ENCODE results near the gene CELF5. TPM values are rescaled to one million over a fixed set of nuclear protein-coding genes. Genes with fewer than 3 reads are reported as not detected.
"Not testable (repeated sequence)": the region's sequence is repeated elsewhere in the genome, so short reads cannot be mapped to it uniquely, and the experiment has no call there.

CELF5 gene
- total RNA-seq, 1 donor from 2014 or later = 0.18 TPM

- Mint-ChIP-seq H3K4me3 (ENCODE audit: low read depth) (no peak overlapping the region), H3K27ac (no peak overlapping the region), H3K27me3 (ENCODE audit: low read depth) (no peaks in the 10 kb centered on the region), H3K4me1 (ENCODE audit: low read depth) (no peaks in the 10 kb centered on the region), H3K9me3 (no peaks in the 10 kb centered on the region), H3K36me3 (ENCODE audit: low read depth) (peaks cover 12% of the 10 kb centered on the region)
- no peak for DNase-seq (ENCODE audit: low spot score)
- intact Hi-C loops (cut with micrococcal nuclease) = no loop called here
Measured at GRCh38 chr19:3206216-3206953, 18.1 kb upstream of the CELF5 start.

DNA sequence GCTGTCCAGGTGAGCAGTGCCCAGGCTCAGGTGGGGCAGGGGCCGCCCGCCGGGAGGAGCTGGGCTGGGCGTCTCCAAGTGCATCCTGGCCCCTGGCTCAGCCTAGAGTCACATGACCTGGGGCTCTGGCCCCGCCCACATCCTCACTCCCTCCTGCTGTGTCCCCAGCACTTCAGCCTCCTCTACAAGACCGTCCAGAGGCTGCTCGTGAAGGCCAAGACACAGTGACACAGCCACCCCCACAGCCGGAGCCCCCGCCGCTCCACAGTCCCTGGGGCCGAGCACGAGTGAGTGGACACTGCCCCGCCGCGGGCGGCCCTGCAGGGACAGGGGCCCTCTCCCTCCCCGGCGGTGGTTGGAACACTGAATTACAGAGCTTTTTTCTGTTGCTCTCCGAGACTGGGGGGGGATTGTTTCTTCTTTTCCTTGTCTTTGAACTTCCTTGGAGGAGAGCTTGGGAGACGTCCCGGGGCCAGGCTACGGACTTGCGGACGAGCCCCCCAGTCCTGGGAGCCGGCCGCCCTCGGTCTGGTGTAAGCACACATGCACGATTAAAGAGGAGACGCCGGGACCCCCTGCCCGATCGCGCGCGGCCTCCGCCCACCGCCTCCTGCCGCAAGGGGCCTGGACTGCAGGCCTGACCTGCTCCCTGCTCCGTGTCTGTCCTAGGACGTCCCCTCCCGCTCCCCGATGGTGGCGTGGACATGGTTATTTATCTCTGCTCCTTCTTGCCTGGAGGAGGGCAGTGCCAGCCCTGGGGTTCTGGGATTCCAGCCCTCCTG lies 16.8 kb upstream of the CELF5 start:
- DNase-seq (ENCODE audit: low spot score) = no peak
- Mint-ChIP-seq H3K9me3 (no peaks in the 10 kb centered on the region), H3K4me1 (ENCODE audit: low read depth) (no peaks in the 10 kb centered on the region), H3K27me3 (ENCODE audit: low read depth) (no peaks in the 10 kb centered on the region), H3K36me3 (ENCODE audit: low read depth) (peaks cover 12% of the 10 kb centered on the region), H3K4me3 (ENCODE audit: low read depth) (no peak overlapping the region), H3K27ac (no peak overlapping the region)
- intact Hi-C loops (cut with micrococcal nuclease) = no loop called here

- Mint-ChIP-seq H3K36me3 (ENCODE audit: low read depth) (peaks cover 12% of the 10 kb centered on the region), H3K4me3 (ENCODE audit: low read depth) (no peak overlapping the region), H3K9me3 (no peaks in the 10 kb centered on the region), H3K4me1 (ENCODE audit: low read depth) (no peaks in the 10 kb centered on the region), H3K27ac (no peak overlapping the region), H3K27me3 (ENCODE audit: low read depth) (no peaks in the 10 kb centered on the region)
- intact Hi-C loops (cut with micrococcal nuclease) = no loop called here
- DNase-seq (ENCODE audit: low spot score) = no peak
Measured at GRCh38 chr19:3208317-3209207, 15.9 kb upstream of the CELF5 start.

DNA sequence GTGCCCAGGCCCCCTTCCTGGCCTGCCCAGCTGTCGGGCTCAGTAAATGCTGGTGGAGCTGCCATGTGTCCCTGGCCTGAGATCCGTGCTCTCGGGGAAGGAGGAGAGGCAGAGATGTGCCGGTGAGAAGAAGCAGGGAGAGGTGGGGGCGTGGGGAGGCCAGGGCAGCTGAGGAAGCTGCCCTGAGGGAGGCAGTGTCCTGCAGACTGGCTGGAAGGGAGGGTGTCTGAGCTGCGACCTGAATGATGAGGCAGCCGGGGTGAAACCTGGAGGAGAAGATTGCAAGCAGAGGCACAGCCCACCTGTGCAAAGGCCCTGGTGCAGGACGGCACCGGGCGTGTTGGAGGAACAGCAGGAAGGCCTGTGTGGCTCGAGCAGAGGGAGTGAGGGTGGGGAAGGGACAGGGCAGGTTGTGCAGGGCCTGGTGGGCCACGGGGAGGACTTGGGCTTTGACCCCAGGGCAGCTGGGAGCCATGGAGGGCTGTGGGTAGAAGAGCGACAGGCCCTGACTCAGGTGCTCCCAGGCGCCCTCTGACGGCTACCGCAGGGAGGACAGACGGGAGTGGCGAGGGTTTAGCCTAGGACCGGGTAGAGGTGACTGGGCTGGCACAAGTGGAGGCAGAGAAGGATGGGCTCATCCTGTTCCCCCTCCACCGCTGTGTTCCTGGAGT lies 14.0 kb upstream of the CELF5 start:
- intact Hi-C loops (cut with micrococcal nuclease) = no loop called here
- DNase-seq (ENCODE audit: low spot score) = peak; percentile 43
- H3K4me1 Mint-ChIP-seq (ENCODE audit: low read depth) = no peaks in the 10 kb centered on the region
- H3K4me3 Mint-ChIP-seq (ENCODE audit: low read depth) = no peak overlapping the region
- no peak overlapping the region for H3K27ac Mint-ChIP-seq
- H3K36me3 Mint-ChIP-seq (ENCODE audit: low read depth) = peaks cover 6% of the 10 kb centered on the region
- H3K27me3 Mint-ChIP-seq (ENCODE audit: low read depth) = no peaks in the 10 kb centered on the region
- H3K9me3 Mint-ChIP-seq = no peaks in the 10 kb centered on the region

DNA sequence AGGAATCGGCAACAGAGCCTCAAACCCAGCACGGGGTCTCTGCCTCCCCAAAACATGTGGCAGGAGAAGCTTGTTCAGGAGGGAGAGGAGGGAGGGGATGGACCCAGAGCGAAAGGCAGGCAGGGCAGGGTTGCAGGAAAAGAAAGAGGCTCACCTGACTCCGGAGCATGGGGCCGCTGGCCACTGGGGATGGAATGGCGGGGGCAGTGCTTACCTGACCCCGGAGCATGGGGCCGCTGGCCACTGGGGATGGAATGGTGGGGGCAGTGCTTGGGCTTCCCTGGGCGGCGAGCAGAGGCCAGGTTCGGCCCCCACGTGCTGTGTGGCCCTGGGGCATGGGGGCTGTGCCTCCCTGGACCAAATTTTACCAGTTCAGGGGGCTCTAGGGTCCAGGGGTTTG lies 13.3 kb upstream of the CELF5 start:
- Mint-ChIP-seq H3K36me3 (ENCODE audit: low read depth) (peaks cover 3% of the 10 kb centered on the region), H3K9me3 (no peaks in the 10 kb centered on the region), H3K27ac (no peak overlapping the region), H3K4me1 (ENCODE audit: low read depth) (no peaks in the 10 kb centered on the region), H3K4me3 (ENCODE audit: low read depth) (no peak overlapping the region), H3K27me3 (ENCODE audit: low read depth) (no peaks in the 10 kb centered on the region)
- no peak for DNase-seq (ENCODE audit: low spot score)
- intact Hi-C loops (cut with micrococcal nuclease) = no loop called here

- no peak overlapping the region for H3K4me3 Mint-ChIP-seq (ENCODE audit: low read depth)
- DNase-seq (ENCODE audit: low spot score) = no peak
- H3K36me3 Mint-ChIP-seq (ENCODE audit: low read depth) = peaks cover 3% of the 10 kb centered on the region
- no peaks in the 10 kb centered on the region for H3K27me3 Mint-ChIP-seq (ENCODE audit: low read depth)
- H3K4me1 Mint-ChIP-seq (ENCODE audit: low read depth) = no peaks in the 10 kb centered on the region
- H3K9me3 Mint-ChIP-seq = no peaks in the 10 kb centered on the region
- H3K27ac Mint-ChIP-seq = no peak overlapping the region
- intact Hi-C loops (cut with micrococcal nuclease) = no loop called here
Measured at GRCh38 chr19:3213159-3213558, 11.3 kb upstream of the CELF5 start.

DNA sequence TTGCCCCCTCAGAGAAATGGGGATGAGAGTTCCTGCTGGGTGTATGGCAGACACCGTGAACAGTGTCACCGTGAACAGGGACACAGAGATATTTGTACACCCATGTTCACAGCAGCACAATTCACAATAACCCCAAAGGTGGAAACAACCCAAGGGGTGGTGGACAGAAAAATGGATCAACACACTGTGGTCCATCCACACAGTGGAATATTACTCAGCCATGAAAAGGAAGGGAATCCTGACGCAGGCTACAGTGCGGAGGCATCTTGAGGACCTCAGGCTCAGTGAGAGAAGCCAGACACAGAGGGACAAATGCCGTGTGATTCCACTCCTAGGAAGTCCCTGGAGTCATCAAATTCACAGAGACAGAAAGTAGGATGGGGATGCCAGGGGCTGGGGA lies 7.6 kb upstream of the CELF5 start:
- no peaks in the 10 kb centered on the region for H3K36me3 Mint-ChIP-seq (ENCODE audit: low read depth)
- DNase-seq (ENCODE audit: low spot score) = no peak
- no peak overlapping the region for H3K4me3 Mint-ChIP-seq (ENCODE audit: low read depth)
- no peak overlapping the region for H3K27ac Mint-ChIP-seq
- intact Hi-C loops (cut with micrococcal nuclease) = no loop called here
- no peaks in the 10 kb centered on the region for H3K9me3 Mint-ChIP-seq
- H3K27me3 Mint-ChIP-seq (ENCODE audit: low read depth) = no peaks in the 10 kb centered on the region
- H3K4me1 Mint-ChIP-seq (ENCODE audit: low read depth) = no peaks in the 10 kb centered on the region

- no peaks in the 10 kb centered on the region for H3K4me1 Mint-ChIP-seq (ENCODE audit: low read depth)
- H3K27me3 Mint-ChIP-seq (ENCODE audit: low read depth) = peaks cover 6% of the 10 kb centered on the region
- no peak overlapping the region for H3K27ac Mint-ChIP-seq
- no peak overlapping the region for H3K4me3 Mint-ChIP-seq (ENCODE audit: low read depth)
- H3K36me3 Mint-ChIP-seq (ENCODE audit: low read depth) = no peaks in the 10 kb centered on the region
- no peaks in the 10 kb centered on the region for H3K9me3 Mint-ChIP-seq
- intact Hi-C loops (cut with micrococcal nuclease) = no loop called here
- no peak for DNase-seq (ENCODE audit: low spot score)
Measured at GRCh38 chr19:3220576-3220975, 3.9 kb upstream of the CELF5 start.

- H3K36me3 Mint-ChIP-seq (ENCODE audit: low read depth); H3K9me3 Mint-ChIP-seq; intact Hi-C loops (cut with micrococcal nuclease); DNase-seq (ENCODE audit: low spot score); H3K27ac Mint-ChIP-seq; H3K4me1 Mint-ChIP-seq (ENCODE audit: low read depth); H3K4me3 Mint-ChIP-seq (ENCODE audit: low read depth): not testable (repeated sequence)
- H3K27me3 Mint-ChIP-seq (ENCODE audit: low read depth) = peaks cover 13% of the 10 kb centered on the region
Measured at GRCh38 chr19:3221576-3221975, 2.9 kb upstream of the CELF5 start.

DNA sequence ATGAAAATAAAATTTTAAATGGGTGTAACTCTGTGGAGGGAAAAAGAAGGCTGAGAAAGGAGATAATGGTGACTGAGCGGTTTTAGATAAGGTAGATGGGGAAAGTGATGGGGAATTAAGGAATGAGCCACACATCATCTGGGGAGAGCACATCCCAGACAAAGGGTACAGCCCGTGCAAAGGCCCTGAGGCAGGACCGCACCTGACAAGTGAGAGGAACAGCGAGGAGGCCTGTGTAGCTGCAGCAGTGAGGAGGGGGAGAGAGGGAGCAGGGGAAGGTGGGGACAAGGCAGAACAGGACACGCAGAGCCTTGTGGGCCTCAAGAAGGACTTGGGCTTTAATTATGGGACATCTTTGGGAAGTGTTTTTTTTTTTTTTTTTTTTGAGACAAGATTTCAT lies 1.8 kb upstream of the CELF5 start:
- peaks cover 21% of the 10 kb centered on the region for H3K27me3 Mint-ChIP-seq (ENCODE audit: low read depth)
- intact Hi-C loops (cut with micrococcal nuclease) = no loop called here
- no peaks in the 10 kb centered on the region for H3K4me1 Mint-ChIP-seq (ENCODE audit: low read depth)
- no peaks in the 10 kb centered on the region for H3K9me3 Mint-ChIP-seq
- H3K4me3 Mint-ChIP-seq (ENCODE audit: low read depth) = no peak overlapping the region
- H3K27ac Mint-ChIP-seq = no peak overlapping the region
- DNase-seq (ENCODE audit: low spot score) = no peak
- H3K36me3 Mint-ChIP-seq (ENCODE audit: low read depth) = no peaks in the 10 kb centered on the region

- peaks cover 29% of the 10 kb centered on the region for H3K27me3 Mint-ChIP-seq (ENCODE audit: low read depth)
- DNase-seq (ENCODE audit: low spot score) = no peak
- no peak overlapping the region for H3K27ac Mint-ChIP-seq
- no peaks in the 10 kb centered on the region for H3K36me3 Mint-ChIP-seq (ENCODE audit: low read depth)
- H3K4me1 Mint-ChIP-seq (ENCODE audit: low read depth) = no peaks in the 10 kb centered on the region
- intact Hi-C loops (cut with micrococcal nuclease) = no loop called here
- H3K4me3 Mint-ChIP-seq (ENCODE audit: low read depth) = no peak overlapping the region
- H3K9me3 Mint-ChIP-seq = no peaks in the 10 kb centered on the region
Measured at GRCh38 chr19:3225169-3225485, 666 bp downstream of the CELF5 start.

- no peak overlapping the region for H3K4me3 Mint-ChIP-seq (ENCODE audit: low read depth)
- DNase-seq (ENCODE audit: low spot score) = no peak
- no peaks in the 10 kb centered on the region for H3K36me3 Mint-ChIP-seq (ENCODE audit: low read depth)
- intact Hi-C loops (cut with micrococcal nuclease) = no loop called here
- H3K4me1 Mint-ChIP-seq (ENCODE audit: low read depth) = no peaks in the 10 kb centered on the region
- no peaks in the 10 kb centered on the region for H3K9me3 Mint-ChIP-seq
- no peak overlapping the region for H3K27ac Mint-ChIP-seq
- peaks cover 29% of the 10 kb centered on the region for H3K27me3 Mint-ChIP-seq (ENCODE audit: low read depth)
Measured at GRCh38 chr19:3225677-3226093, 1.2 kb downstream of the CELF5 start.

Data from activated T-helper 2 cell treated with anti-CD3 and anti-CD28 coated beads, Interferon-gamma antibody, Interleukin-2, Interleukin-4, amounts not matched to agents 10 μg/mL and 5 μg/mL and 100 μg/mL, durations not matched to agents 14 hours and 24 hours and 36 hours (primary cell).